K562 (cell line): ENCODE measurements around the gene ASXL2. TPM values are rescaled to one million over a fixed set of nuclear protein-coding genes. Genes with fewer than 3 reads are reported as not detected.

Experiments used
- ARID1B ChIP-seq: fragments of 450-650 bp; IDR thresholded peaks from 2 replicates; pipeline ENCODE4 v1.6.1; 2016; ENCODE audit warnings: antibody characterized with exemption, mild to moderate bottlenecking, inconsistent platforms
- DDX20 ChIP-seq: fragments of 450-650 bp; IDR thresholded peaks from 2 replicates; pipeline ENCODE4 v1.6.1; 2016; ENCODE audit warnings: missing genetic modification characterization, low read depth, mild to moderate bottlenecking, missing compliant biosample characterization, moderate library complexity
- FIP1L1 ChIP-seq: fragments of 200-400 bp; formaldehyde crosslinking; IDR thresholded peaks from 2 replicates; pipeline ENCODE4 v1.6.1; 2018; ENCODE audit warnings: mild to moderate bottlenecking, low read depth, low read length; ENCODE audit not compliant: poor library complexity, severe bottlenecking
- FOXA3 ChIP-seq, 2 experiments: fragments of 450-650 bp in 1 of 2; sonication (generic) in 1 of 2; formaldehyde crosslinking; IDR thresholded peaks in 1 of 2; conservative IDR thresholded peaks in 1 of 2; 2 replicates each; pipeline versions ENCODE4 v1.4.0 to v1.8.0; 2020 to 2022; ENCODE audit warnings: mild to moderate bottlenecking in 2 of 2, missing genetic modification reagents in 1 of 2
- HDAC8 ChIP-seq: fragments of 450-650 bp; IDR thresholded peaks from 2 replicates; pipeline ENCODE4 v1.6.1; 2016; ENCODE audit warnings: mild to moderate bottlenecking, missing genetic modification characterization, moderate library complexity, missing compliant biosample characterization
- ILF3 ChIP-seq: fragments of 450-650 bp; IDR thresholded peaks from 2 replicates; pipeline ENCODE4 v1.6.1; 2018; ENCODE audit warnings: antibody characterized with exemption, mild to moderate bottlenecking, moderate library complexity, borderline replicate concordance
- KLF1 ChIP-seq: fragments of 450-650 bp; IDR thresholded peaks from 2 replicates; pipeline ENCODE4 v1.6.1; 2016; ENCODE audit warnings: missing genetic modification characterization, missing compliant biosample characterization
- NCOR1 ChIP-seq: fragments of 450-650 bp; IDR thresholded peaks from 2 replicates; pipeline ENCODE4 v1.6.1; 2016; ENCODE audit warnings: mild to moderate bottlenecking, moderate library complexity
- NR2F6 ChIP-seq: fragments of 450-650 bp; formaldehyde crosslinking; IDR thresholded peaks from 2 replicates; pipeline ENCODE4 v1.4.0; 2020; ENCODE audit warnings: mild to moderate bottlenecking
- POLR3G ChIP-seq: IDR thresholded peaks from 2 replicates; pipeline ENCODE4 v1.6.1; 2011; ENCODE audit not compliant: insufficient read length, insufficient replicate concordance; ENCODE audit errors: extremely low read depth
- RBBP5 ChIP-seq: fragments of 200-600 bp; sonication (generic); IDR thresholded peaks from 2 replicates; pipeline ENCODE4 v1.6.1; 2012; ENCODE audit warnings: borderline replicate concordance, mild to moderate bottlenecking, low read length, control low read depth, inconsistent platforms; ENCODE audit not compliant: insufficient read depth, poor library complexity, severe bottlenecking
- RBM39 ChIP-seq: fragments of 200-400 bp; formaldehyde crosslinking; optimal IDR thresholded peaks from 2 replicates; pipeline ENCODE3; 2018; ENCODE audit warnings: low read depth, low read length
- RUNX1 ChIP-seq: sonication (generic); IDR thresholded peaks from 2 replicates; pipeline ENCODE4 v1.6.1; 2016; ENCODE audit warnings: antibody characterized with exemption, low read depth
- SIN3B ChIP-seq: fragments of 450-650 bp; IDR thresholded peaks from 2 replicates; pipeline ENCODE4 v1.6.1; 2017; ENCODE audit warnings: low read depth, mild to moderate bottlenecking, moderate library complexity
- SMAD4 ChIP-seq: fragments of 250-450 bp; sonication (Bioruptor Pico); conservative IDR thresholded peaks from 2 replicates; pipeline ENCODE4 v1.8.0; 2021; ENCODE audit warnings: inconsistent platforms, mild to moderate bottlenecking, moderate library complexity
- SUPT5H ChIP-seq: fragments of 450-650 bp; IDR thresholded peaks from 2 replicates; pipeline ENCODE4 v1.6.1; 2016
- TFAP4 ChIP-seq: sonication (generic); formaldehyde crosslinking; IDR thresholded peaks from 2 replicates; pipeline ENCODE4 v1.8.0; 2022; ENCODE audit warnings: missing genetic modification reagents, mild to moderate bottlenecking, moderate library complexity, borderline replicate concordance
- ZBTB34 ChIP-seq: fragments of 250-450 bp; sonication (Bioruptor Pico); IDR thresholded peaks from 2 replicates; pipeline ENCODE4 v1.8.0; 2021; ENCODE audit warnings: mild to moderate bottlenecking, moderate library complexity
- ZNF133 ChIP-seq: fragments of 250-450 bp; sonication (Bioruptor Pico); IDR thresholded peaks from 2 replicates; pipeline ENCODE4 v1.4.0; 2020; ENCODE audit warnings: mild to moderate bottlenecking
- ZNF197 ChIP-seq: fragments of 200-800 bp; sonication (Bioruptor generic); IDR thresholded peaks from 2 replicates; pipeline ENCODE4 v1.6.1; 2016; ENCODE audit warnings: low read depth, missing genetic modification characterization, missing compliant biosample characterization
- ZNF778 ChIP-seq: fragments of 450-650 bp; formaldehyde crosslinking; IDR thresholded peaks from 2 replicates; pipeline ENCODE4 v1.4.0; 2020; ENCODE audit warnings: mild to moderate bottlenecking, moderate library complexity
- polyA plus RNA-seq, 8 experiments: library from polyadenylated mRNA; depleted of rRNA in 4 of 8; stranded (reverse) in 5 of 8; unstranded in 3 of 8; fragments of >200 nt; fragmentation: Nextera tagmentation in 2 of 8; fragmentation: Illumina TruSeq in 1 of 8; extraction: Ambion mirVana in 2 of 8; extraction: Trizol in 1 of 8; gene quantifications; 2 replicates each; pipeline versions ENCODE4 v1.2.1 to v1.2.3, GENCODE V29; 2011 to 2014; ENCODE audit warnings: inconsistent platforms in 1 of 8, missing spikeins in 1 of 8
- total RNA-seq, 7 experiments: library from RNA; depleted of rRNA in 6 of 7; stranded (reverse); fragments of >200 nt in 6 of 7; fragmentation: Illumina TruSeq in 2 of 7; extraction: Trizol in 2 of 7; gene quantifications; 2 replicates each; pipeline versions ENCODE4 v1.2.1 to v1.2.3, GENCODE V29; 2011 to 2021; ENCODE audit warnings: low replicate concordance in 1 of 7
- TF ChIP-seq, protein P1 (sequence below): fragments of 150-350 bp; conservative IDR thresholded peaks from 2 replicates; pipeline ENCODE4 v1.6.1; 2014; ENCODE audit warnings: low read length
- TF ChIP-seq, protein P2 (sequence below): fragments of 450-650 bp; formaldehyde crosslinking; IDR thresholded peaks from 2 replicates; pipeline ENCODE4 v1.4.0; 2020; ENCODE audit warnings: mild to moderate bottlenecking, moderate library complexity

Gene ASXL2
- total and polyA plus RNA-seq, 9 of the 15 experiments (the other 6 are each of a cell fraction or from before 2014, with no cell fraction given): 2.2 to 25.9 (median 9.0) TPM

DNA sequence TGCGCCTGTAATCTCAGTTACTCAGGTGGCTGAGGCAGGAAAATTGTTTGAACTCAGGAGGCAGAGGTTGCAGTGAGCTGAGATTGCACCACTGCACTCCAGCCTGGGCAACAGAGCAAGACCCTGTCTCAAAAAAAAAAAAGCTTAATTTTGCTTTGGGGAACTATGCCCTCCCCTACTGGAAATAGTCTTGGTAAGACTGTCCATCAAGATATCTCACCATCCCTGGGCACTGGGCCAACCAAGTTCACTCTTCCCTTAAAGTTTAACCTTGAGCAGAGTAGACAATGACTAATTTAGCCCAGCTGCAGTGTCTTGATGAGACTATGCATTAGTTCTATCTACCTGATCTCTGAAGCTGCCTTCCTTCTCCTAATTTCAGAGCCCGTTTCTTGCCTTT is 44.7 kb downstream of the ASXL2 start (continued):
- TF ChIP-seq, protein P1, sequence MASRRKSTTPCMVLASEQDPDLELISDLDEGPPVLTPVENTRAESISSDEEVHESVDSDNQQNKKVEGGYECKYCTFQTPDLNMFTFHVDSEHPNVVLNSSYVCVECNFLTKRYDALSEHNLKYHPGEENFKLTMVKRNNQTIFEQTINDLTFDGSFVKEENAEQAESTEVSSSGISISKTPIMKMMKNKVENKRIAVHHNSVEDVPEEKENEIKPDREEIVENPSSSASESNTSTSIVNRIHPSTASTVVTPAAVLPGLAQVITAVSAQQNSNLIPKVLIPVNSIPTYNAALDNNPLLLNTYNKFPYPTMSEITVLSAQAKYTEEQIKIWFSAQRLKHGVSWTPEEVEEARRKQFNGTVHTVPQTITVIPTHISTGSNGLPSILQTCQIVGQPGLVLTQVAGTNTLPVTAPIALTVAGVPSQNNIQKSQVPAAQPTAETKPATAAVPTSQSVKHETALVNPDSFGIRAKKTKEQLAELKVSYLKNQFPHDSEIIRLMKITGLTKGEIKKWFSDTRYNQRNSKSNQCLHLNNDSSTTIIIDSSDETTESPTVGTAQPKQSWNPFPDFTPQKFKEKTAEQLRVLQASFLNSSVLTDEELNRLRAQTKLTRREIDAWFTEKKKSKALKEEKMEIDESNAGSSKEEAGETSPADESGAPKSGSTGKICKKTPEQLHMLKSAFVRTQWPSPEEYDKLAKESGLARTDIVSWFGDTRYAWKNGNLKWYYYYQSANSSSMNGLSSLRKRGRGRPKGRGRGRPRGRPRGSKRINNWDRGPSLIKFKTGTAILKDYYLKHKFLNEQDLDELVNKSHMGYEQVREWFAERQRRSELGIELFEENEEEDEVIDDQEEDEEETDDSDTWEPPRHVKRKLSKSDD: no peak
- TF ChIP-seq ZNF778 (CRISPR knock-in tag): no peak
- TF ChIP-seq, protein P2, sequence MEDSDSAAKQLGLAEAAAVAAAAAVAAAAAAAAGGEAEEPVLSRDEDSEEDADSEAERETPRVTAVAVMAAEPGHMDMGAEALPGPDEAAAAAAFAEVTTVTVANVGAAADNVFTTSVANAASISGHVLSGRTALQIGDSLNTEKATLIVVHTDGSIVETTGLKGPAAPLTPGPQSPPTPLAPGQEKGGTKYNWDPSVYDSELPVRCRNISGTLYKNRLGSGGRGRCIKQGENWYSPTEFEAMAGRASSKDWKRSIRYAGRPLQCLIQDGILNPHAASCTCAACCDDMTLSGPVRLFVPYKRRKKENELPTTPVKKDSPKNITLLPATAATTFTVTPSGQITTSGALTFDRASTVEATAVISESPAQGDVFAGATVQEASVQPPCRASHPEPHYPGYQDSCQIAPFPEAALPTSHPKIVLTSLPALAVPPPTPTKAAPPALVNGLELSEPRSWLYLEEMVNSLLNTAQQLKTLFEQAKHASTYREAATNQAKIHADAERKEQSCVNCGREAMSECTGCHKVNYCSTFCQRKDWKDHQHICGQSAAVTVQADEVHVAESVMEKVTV (CRISPR knock-in tag): no peak
- no peak for TF ChIP-seq KLF1 (tag)
- no peak for TF ChIP-seq SIN3B
- no peak for TF ChIP-seq ZNF197 (CRISPR knock-in tag)
- TF ChIP-seq NR2F6 (CRISPR knock-in tag): no peak
- no peak for TF ChIP-seq HDAC8
- TF ChIP-seq NCOR1: 0 out of 2 replicates have a peak, but pooled peaks have one; percentile 7
- TF ChIP-seq ZBTB34 (CRISPR knock-in tag): no peak
- TF ChIP-seq FOXA3 (CRISPR knock-in tag; conservative IDR thresholded peaks at IDR 0.05 in 1 of 2, IDR thresholded peaks at IDR 0.05 in 1 of 2): no peak
- TF ChIP-seq DDX20 (tag): no peak
- TF ChIP-seq RUNX1: no peak
- no peak for TF ChIP-seq SMAD4 (CRISPR knock-in tag)
- no peak for TF ChIP-seq TFAP4 (CRISPR knock-in tag)
- TF ChIP-seq ARID1B: peak; percentile 76
- TF ChIP-seq RBBP5: no peak
- no peak for TF ChIP-seq ILF3
- TF ChIP-seq RBM39: no peak
- TF ChIP-seq ZNF133 (CRISPR knock-in tag): no peak
- TF ChIP-seq POLR3G: no peak
- TF ChIP-seq FIP1L1: no peak
- TF ChIP-seq SUPT5H: no peak
